DOHH2 (cell line): ENCODE measurements around the gene PRAF2.

Experiments used
- H3F3A ChIP-seq: fragments of 200-600 bp; sonication (generic), shearing (Covaris generic); 2 replicates; pipeline ENCODE4 v1.6.0; 2016; ENCODE audit warnings: antibody characterized with exemption, mild to moderate bottlenecking; ENCODE audit not compliant: control insufficient read depth, insufficient read depth
- H3K27ac ChIP-seq: fragments of 200-600 bp; sonication (generic); 2 replicates; pipeline ENCODE4 v1.5.1; 2014; ENCODE audit warnings: low read depth, mild to moderate bottlenecking, low read length, moderate library complexity
- H3K27me3 ChIP-seq: fragments of 200-600 bp; sonication (generic); 2 replicates; pipeline ENCODE4 v1.6.1; 2014; ENCODE audit warnings: mild to moderate bottlenecking, low read length, mixed read lengths; ENCODE audit not compliant: control insufficient read depth
- H3K36me3 ChIP-seq: fragments of 200-600 bp; sonication (generic); 2 replicates; pipeline ENCODE4 v1.6.1; 2014; ENCODE audit warnings: mild to moderate bottlenecking, low read length, moderate library complexity, mixed read lengths; ENCODE audit not compliant: control insufficient read depth
- H3K4me1 ChIP-seq: fragments of 200-600 bp; sonication (generic); 2 replicates; pipeline ENCODE4 v1.6.1; 2014; ENCODE audit warnings: mild to moderate bottlenecking, low read length, mixed read lengths; ENCODE audit not compliant: control insufficient read depth
- H3K4me2 ChIP-seq: fragments of 200-600 bp; sonication (generic); 2 replicates; pipeline ENCODE4 v1.6.0; 2014; ENCODE audit warnings: mild to moderate bottlenecking, low read length, moderate library complexity
- H3K4me3 ChIP-seq: fragments of 200-600 bp; sonication (generic); 2 replicates; pipeline ENCODE4 v1.5.1; 2014; ENCODE audit warnings: mild to moderate bottlenecking, low read length, mixed read lengths
- H3K79me2 ChIP-seq: fragments of 200-600 bp; sonication (generic); 2 replicates; pipeline ENCODE4 v1.6.1; 2014; ENCODE audit warnings: mild to moderate bottlenecking, low read length, mixed read lengths; ENCODE audit not compliant: control insufficient read depth
- H3K9me2 ChIP-seq: fragments of 200-600 bp; sonication (generic); replicated peaks from 2 replicates; pipeline ENCODE4 v1.6.1; 2014; ENCODE audit warnings: mild to moderate bottlenecking, low read length, mixed read lengths; ENCODE audit not compliant: control insufficient read depth
- H3K9me3 ChIP-seq: fragments of 200-600 bp; sonication (generic); 2 replicates; pipeline ENCODE4 v1.6.1; 2014; ENCODE audit warnings: antibody characterized with exemption, low read length, mixed read lengths; ENCODE audit not compliant: control insufficient read depth, insufficient read depth
- H4K20me1 ChIP-seq: fragments of 200-600 bp; sonication (generic); 2 replicates; pipeline ENCODE4 v1.6.0; 2014; ENCODE audit warnings: low read depth, mild to moderate bottlenecking, antibody characterized with exemption, low read length, moderate library complexity; ENCODE audit not compliant: control insufficient read depth, insufficient read depth
- CTCF ChIP-seq: fragments of 200-600 bp; sonication (generic); IDR thresholded peaks from one replicate; pipeline ENCODE4 v1.5.1; 2014; ENCODE audit warnings: antibody characterized with exemption, mild to moderate bottlenecking, low read depth, low read length; ENCODE audit not compliant: poor library complexity, severe bottlenecking
- EZH2phosphoT487 ChIP-seq: fragments of 200-600 bp; sonication (generic); IDR thresholded peaks from 2 replicates; pipeline ENCODE4 v1.6.1; 2017; ENCODE audit warnings: borderline replicate concordance, mild to moderate bottlenecking, antibody characterized with exemption, low read length, moderate library complexity, mixed read lengths

Gene PRAF2

GRCh38 chrX:49043220-49043986, 30.4 kb downstream of the PRAF2 start, which contains the start of gene TFE3:
TFE3 (minus strand) TSS chrX:49043357; CDS start chrX:49043226, 131 bp downstream.
- Histone ChIP-seq H3K4me3 (peak within 1 kb of the TSS; percentile 77), H3K27me3 (no peaks in the 10 kb centered on the region), H3K4me1 (peaks cover 31% of the 10 kb centered on the region), H4K20me1 (no peaks in the 10 kb centered on the region), H3F3A (no peaks in the 10 kb centered on the region), H3K79me2 (peaks cover 14% of the 10 kb centered on the region), H3K4me2 (peak within 1 kb of the TSS; percentile 90), H3K9me3 (no peaks in the 10 kb centered on the region), H3K36me3 (peaks cover 11% of the 10 kb centered on the region), H3K27ac (peak within 1 kb of the TSS; percentile 26; the same call in 1 of the 2 replicates), H3K9me2 (no peaks in the 10 kb centered on the region)
- TF ChIP-seq EZH2phosphoT487: no peak
- peak; percentile 59 for TF ChIP-seq CTCF

- Histone ChIP-seq H3K9me2 (no peaks in the 10 kb centered on the region), H3K4me2 (peak overlapping the region; percentile 85), H3F3A (no peaks in the 10 kb centered on the region), H3K27ac (peak overlapping the region; percentile 26; the same call in 1 of the 2 replicates), H3K27me3 (no peaks in the 10 kb centered on the region), H3K9me3 (no peaks in the 10 kb centered on the region), H4K20me1 (no peaks in the 10 kb centered on the region), H3K4me1 (peaks cover 31% of the 10 kb centered on the region), H3K36me3 (peaks cover 17% of the 10 kb centered on the region), H3K79me2 (peaks cover 14% of the 10 kb centered on the region), H3K4me3 (peak overlapping the region; percentile 77)
- TF ChIP-seq CTCF (no peak), EZH2phosphoT487 (no peak)
Observed at GRCh38 chrX:49042581-49043219, 31.1 kb downstream of the PRAF2 start.

GRCh38 chrX:49041744-49042580, 31.8 kb downstream of the PRAF2 start:
- Histone ChIP-seq H3K36me3 (peaks cover 18% of the 10 kb centered on the region), H3K4me2 (peak overlapping the region; percentile 85), H4K20me1 (no peaks in the 10 kb centered on the region), H3K79me2 (peaks cover 14% of the 10 kb centered on the region), H3F3A (no peaks in the 10 kb centered on the region), H3K27me3 (no peaks in the 10 kb centered on the region), H3K4me3 (peak overlapping the region; percentile 77), H3K9me3 (no peaks in the 10 kb centered on the region), H3K9me2 (no peaks in the 10 kb centered on the region), H3K27ac (peak overlapping the region; percentile 26; the same call in 1 of the 2 replicates), H3K4me1 (peaks cover 31% of the 10 kb centered on the region)
- TF ChIP-seq EZH2phosphoT487: no peak
- no peak for TF ChIP-seq CTCF
